DOHH2 (cell line): ENCODE results near the gene PDLIM7.
A peak's percentile ranks its signal among the peaks of the same experiment; 100 is the strongest.

Experiments
- H3F3A ChIP-seq: fragments of 200-600 bp; sonication (generic), shearing (Covaris generic); 2 replicates; pipeline ENCODE4 v1.6.0; 2016; ENCODE audit warnings: antibody characterized with exemption, mild to moderate bottlenecking; ENCODE audit not compliant: control insufficient read depth, insufficient read depth
- H3K27ac ChIP-seq: fragments of 200-600 bp; sonication (generic); 2 replicates; pipeline ENCODE4 v1.5.1; 2014; ENCODE audit warnings: low read depth, mild to moderate bottlenecking, low read length, moderate library complexity
- H3K27me3 ChIP-seq: fragments of 200-600 bp; sonication (generic); 2 replicates; pipeline ENCODE4 v1.6.1; 2014; ENCODE audit warnings: mild to moderate bottlenecking, low read length, mixed read lengths; ENCODE audit not compliant: control insufficient read depth
- H3K36me3 ChIP-seq: fragments of 200-600 bp; sonication (generic); 2 replicates; pipeline ENCODE4 v1.6.1; 2014; ENCODE audit warnings: mild to moderate bottlenecking, low read length, moderate library complexity, mixed read lengths; ENCODE audit not compliant: control insufficient read depth
- H3K4me1 ChIP-seq: fragments of 200-600 bp; sonication (generic); 2 replicates; pipeline ENCODE4 v1.6.1; 2014; ENCODE audit warnings: mild to moderate bottlenecking, low read length, mixed read lengths; ENCODE audit not compliant: control insufficient read depth
- H3K4me2 ChIP-seq: fragments of 200-600 bp; sonication (generic); 2 replicates; pipeline ENCODE4 v1.6.0; 2014; ENCODE audit warnings: mild to moderate bottlenecking, low read length, moderate library complexity
- H3K4me3 ChIP-seq: fragments of 200-600 bp; sonication (generic); 2 replicates; pipeline ENCODE4 v1.5.1; 2014; ENCODE audit warnings: mild to moderate bottlenecking, low read length, mixed read lengths
- H3K79me2 ChIP-seq: fragments of 200-600 bp; sonication (generic); 2 replicates; pipeline ENCODE4 v1.6.1; 2014; ENCODE audit warnings: mild to moderate bottlenecking, low read length, mixed read lengths; ENCODE audit not compliant: control insufficient read depth
- H3K9me2 ChIP-seq: fragments of 200-600 bp; sonication (generic); replicated peaks from 2 replicates; pipeline ENCODE4 v1.6.1; 2014; ENCODE audit warnings: mild to moderate bottlenecking, low read length, mixed read lengths; ENCODE audit not compliant: control insufficient read depth
- H3K9me3 ChIP-seq: fragments of 200-600 bp; sonication (generic); 2 replicates; pipeline ENCODE4 v1.6.1; 2014; ENCODE audit warnings: antibody characterized with exemption, low read length, mixed read lengths; ENCODE audit not compliant: control insufficient read depth, insufficient read depth
- H4K20me1 ChIP-seq: fragments of 200-600 bp; sonication (generic); 2 replicates; pipeline ENCODE4 v1.6.0; 2014; ENCODE audit warnings: low read depth, mild to moderate bottlenecking, antibody characterized with exemption, low read length, moderate library complexity; ENCODE audit not compliant: control insufficient read depth, insufficient read depth
- EZH2phosphoT487 ChIP-seq: fragments of 200-600 bp; sonication (generic); IDR thresholded peaks from 2 replicates; pipeline ENCODE4 v1.6.1; 2017; ENCODE audit warnings: borderline replicate concordance, mild to moderate bottlenecking, antibody characterized with exemption, low read length, moderate library complexity, mixed read lengths
- TF ChIP-seq, protein P1 (sequence below): fragments of 200-600 bp; sonication (generic); IDR thresholded peaks from one replicate; pipeline ENCODE4 v1.5.1; 2014; ENCODE audit warnings: antibody characterized with exemption, mild to moderate bottlenecking, low read depth, low read length; ENCODE audit not compliant: poor library complexity, severe bottlenecking

Gene PDLIM7

DNA sequence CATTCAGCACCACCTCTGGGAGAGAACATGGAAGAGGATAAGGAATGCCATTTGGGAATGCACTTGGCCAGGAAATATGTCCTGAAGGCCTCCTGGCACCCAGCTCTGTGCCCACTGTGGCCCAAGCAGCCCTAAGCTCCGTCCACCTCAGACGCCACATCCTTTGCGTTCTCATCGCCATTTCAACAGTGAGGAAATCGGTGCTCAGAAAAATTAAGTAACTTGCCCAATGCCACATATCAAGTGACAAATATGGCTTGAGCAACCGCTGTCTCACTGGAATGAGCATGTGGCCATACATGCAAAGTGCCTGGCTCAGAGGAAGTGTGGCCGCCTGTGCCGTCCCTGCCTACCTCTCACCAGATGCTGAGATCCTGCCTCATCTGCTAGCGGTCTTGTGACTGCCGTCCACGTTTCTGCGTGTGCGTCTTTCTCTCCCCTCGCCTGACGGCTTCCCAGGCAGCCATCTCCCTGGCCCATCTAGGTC, 13.2 kb upstream of the PDLIM7 start:
- Histone ChIP-seq H3K36me3 (peaks cover 93% of the 10 kb centered on the region), H3K4me3 (peak overlapping the region; percentile 81), H3K4me2 (peak overlapping the region; percentile 100), H4K20me1 (no peaks in the 10 kb centered on the region), H3F3A (peaks cover 18% of the 10 kb centered on the region), H3K4me1 (peaks cover 65% of the 10 kb centered on the region), H3K9me2 (no peaks in the 10 kb centered on the region), H3K27ac (peak overlapping the region; percentile 99), H3K79me2 (peaks cover 59% of the 10 kb centered on the region), H3K27me3 (no peaks in the 10 kb centered on the region), H3K9me3 (no peaks in the 10 kb centered on the region)
- TF ChIP-seq, protein P1, sequence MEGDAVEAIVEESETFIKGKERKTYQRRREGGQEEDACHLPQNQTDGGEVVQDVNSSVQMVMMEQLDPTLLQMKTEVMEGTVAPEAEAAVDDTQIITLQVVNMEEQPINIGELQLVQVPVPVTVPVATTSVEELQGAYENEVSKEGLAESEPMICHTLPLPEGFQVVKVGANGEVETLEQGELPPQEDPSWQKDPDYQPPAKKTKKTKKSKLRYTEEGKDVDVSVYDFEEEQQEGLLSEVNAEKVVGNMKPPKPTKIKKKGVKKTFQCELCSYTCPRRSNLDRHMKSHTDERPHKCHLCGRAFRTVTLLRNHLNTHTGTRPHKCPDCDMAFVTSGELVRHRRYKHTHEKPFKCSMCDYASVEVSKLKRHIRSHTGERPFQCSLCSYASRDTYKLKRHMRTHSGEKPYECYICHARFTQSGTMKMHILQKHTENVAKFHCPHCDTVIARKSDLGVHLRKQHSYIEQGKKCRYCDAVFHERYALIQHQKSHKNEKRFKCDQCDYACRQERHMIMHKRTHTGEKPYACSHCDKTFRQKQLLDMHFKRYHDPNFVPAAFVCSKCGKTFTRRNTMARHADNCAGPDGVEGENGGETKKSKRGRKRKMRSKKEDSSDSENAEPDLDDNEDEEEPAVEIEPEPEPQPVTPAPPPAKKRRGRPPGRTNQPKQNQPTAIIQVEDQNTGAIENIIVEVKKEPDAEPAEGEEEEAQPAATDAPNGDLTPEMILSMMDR, result no peak
- no peak for TF ChIP-seq EZH2phosphoT487

DNA sequence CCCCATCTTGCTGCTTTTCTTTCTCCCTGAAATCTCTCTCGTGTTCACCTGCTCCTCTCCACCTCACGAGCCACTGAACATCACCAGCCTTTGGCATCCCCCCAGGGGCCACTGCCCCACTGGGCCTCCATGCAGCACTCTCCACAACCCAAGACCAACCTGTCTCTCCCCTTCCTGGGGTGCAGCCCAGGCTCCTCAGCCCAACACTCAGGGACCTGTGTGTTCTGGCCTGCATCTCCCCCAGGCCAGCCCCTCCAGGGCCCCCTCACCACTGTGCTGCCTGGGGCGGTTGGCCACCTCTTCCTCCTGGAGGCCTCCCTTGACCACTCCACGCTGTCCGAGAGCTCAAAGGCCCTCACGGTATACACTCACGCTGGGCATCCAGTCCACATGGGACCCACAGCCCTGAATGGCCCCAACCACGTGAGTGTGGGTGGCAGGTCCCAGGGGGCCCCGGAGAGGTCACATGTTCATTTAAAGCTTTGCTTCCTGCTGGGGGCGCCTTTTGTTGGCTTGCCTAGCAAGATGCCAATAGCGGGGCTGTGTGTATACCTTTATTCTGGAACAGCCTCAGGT, 12.7 kb upstream of the PDLIM7 start:
- peak overlapping the region; percentile 99 for H3K27ac ChIP-seq
- peaks cover 18% of the 10 kb centered on the region for H3F3A ChIP-seq
- H3K9me3 ChIP-seq, result no peaks in the 10 kb centered on the region
- H3K4me1 ChIP-seq, result peaks cover 65% of the 10 kb centered on the region
- H4K20me1 ChIP-seq, result no peaks in the 10 kb centered on the region
- TF ChIP-seq EZH2phosphoT487, result no peak
- TF ChIP-seq, protein P1, result peak; percentile 69
- H3K4me2 ChIP-seq, result peak overlapping the region; percentile 100
- H3K4me3 ChIP-seq, result peak overlapping the region; percentile 81
- no peaks in the 10 kb centered on the region for H3K9me2 ChIP-seq
- H3K27me3 ChIP-seq, result no peaks in the 10 kb centered on the region
- peaks cover 93% of the 10 kb centered on the region for H3K36me3 ChIP-seq
- peaks cover 54% of the 10 kb centered on the region for H3K79me2 ChIP-seq

GRCh38 chr5:177509381-177509951, 12.1 kb upstream of the PDLIM7 start, which contains the start of gene DOK3:
Gene DOK3, minus strand, starts transcription at chr5:177509826. Its CDS starts 286 bp downstream, at chr5:177509540.
- Histone ChIP-seq H3K4me2 (peak within 1 kb of the TSS; percentile 100), H3K27ac (peak within 1 kb of the TSS; percentile 99), H3K9me2 (no peaks in the 10 kb centered on the region), H3K79me2 (peaks cover 48% of the 10 kb centered on the region), H4K20me1 (no peaks in the 10 kb centered on the region), H3F3A (peaks cover 18% of the 10 kb centered on the region), H3K9me3 (no peaks in the 10 kb centered on the region), H3K4me3 (peak within 1 kb of the TSS; percentile 81), H3K36me3 (peaks cover 93% of the 10 kb centered on the region), H3K27me3 (no peaks in the 10 kb centered on the region), H3K4me1 (peaks cover 65% of the 10 kb centered on the region)
- TF ChIP-seq, protein P1, result no peak
- TF ChIP-seq EZH2phosphoT487, result no peak
